Mucosa of descending colon (tissue), 3 donors: ENCODE measurements around the gene PDE6A. TPM values are rescaled to one million over a fixed set of nuclear protein-coding genes. Genes with fewer than 3 reads are reported as not detected.

ENCODE experiments used
- ATAC-seq: fragments of 200-7000 bp; cut with Tn5 transposase; one replicate; pipeline ENCODE4 v1.9.1; 2020; ENCODE audit warnings: mild to moderate bottlenecking, moderate library complexity
- DNase-seq, 3 donors: peaks; one replicate each; pipeline ENCODE4 v3.0.0-alpha.2; 2020
- H3K36me3 ChIP-seq: fragments of 200-600 bp; one replicate; pipeline ENCODE4 v1.8.0; 2021; ENCODE audit warnings: low read depth, mild to moderate bottlenecking
- H3K4me1 ChIP-seq: fragments of 200-600 bp; one replicate; pipeline ENCODE4 v1.8.0; 2021; ENCODE audit warnings: low read depth, mild to moderate bottlenecking
- H3K4me3 ChIP-seq: fragments of 200-600 bp; one replicate; pipeline ENCODE4 v1.8.0; 2021; ENCODE audit warnings: mild to moderate bottlenecking
- H3K9me3 ChIP-seq: fragments of 200-600 bp; one replicate; pipeline ENCODE4 v1.8.0; 2021; ENCODE audit warnings: mild to moderate bottlenecking
- CTCF ChIP-seq: fragments of 200-600 bp; IDR thresholded peaks from one replicate; pipeline ENCODE4 v1.8.0; 2022; ENCODE audit warnings: antibody characterized with exemption, mild to moderate bottlenecking
- intact Hi-C, 2 donors: fragments of 100-400 bp; cut with DNase I in 1 of 2; cut with micrococcal nuclease in 1 of 2; formaldehyde crosslinking; loops; one replicate each; pipeline versions ENCODE4 v1.11.0 to v1.11.1; 2022; cut with DNase I, micrococcal nuclease
- total RNA-seq, 3 donors: library from RNA; stranded (reverse); fragmentation: NEBNext Ultra II Directional in 2 of 3; extraction: Animal tissue kit (Norgen Biotek cat#: 25700) in 2 of 3; gene quantifications; one replicate each; pipeline versions ENCODE4 v1.2.1 to v1.2.4, GENCODE V29; 2021 to 2023
- donor health status: DM: no; HTN: no; CAD: no; lungs with moderate emphysema.
- donor health status: DM: no; HTN: no; CAD: no.
- donor health status: DM: no; HTN: yes; CAD: no.

PDE6A gene
- total RNA-seq, 3 donors from 2014 or later, result 1.6 to 7.3 (median 3.4) TPM

- no peaks in the 10 kb centered on the region for H3K36me3 ChIP-seq
- H3K4me1 ChIP-seq, result peaks cover 48% of the 10 kb centered on the region
- DNase-seq (no peak), ATAC-seq (no peak)
- H3K4me3 ChIP-seq, result no peak overlapping the region
- no peaks in the 10 kb centered on the region for H3K9me3 ChIP-seq
- intact Hi-C loops, result no loop called here
- no peak for TF ChIP-seq CTCF
These were observed 2.8 kb downstream of the PDE6A start for GRCh38 chr5:149941795-149942194.

DNA sequence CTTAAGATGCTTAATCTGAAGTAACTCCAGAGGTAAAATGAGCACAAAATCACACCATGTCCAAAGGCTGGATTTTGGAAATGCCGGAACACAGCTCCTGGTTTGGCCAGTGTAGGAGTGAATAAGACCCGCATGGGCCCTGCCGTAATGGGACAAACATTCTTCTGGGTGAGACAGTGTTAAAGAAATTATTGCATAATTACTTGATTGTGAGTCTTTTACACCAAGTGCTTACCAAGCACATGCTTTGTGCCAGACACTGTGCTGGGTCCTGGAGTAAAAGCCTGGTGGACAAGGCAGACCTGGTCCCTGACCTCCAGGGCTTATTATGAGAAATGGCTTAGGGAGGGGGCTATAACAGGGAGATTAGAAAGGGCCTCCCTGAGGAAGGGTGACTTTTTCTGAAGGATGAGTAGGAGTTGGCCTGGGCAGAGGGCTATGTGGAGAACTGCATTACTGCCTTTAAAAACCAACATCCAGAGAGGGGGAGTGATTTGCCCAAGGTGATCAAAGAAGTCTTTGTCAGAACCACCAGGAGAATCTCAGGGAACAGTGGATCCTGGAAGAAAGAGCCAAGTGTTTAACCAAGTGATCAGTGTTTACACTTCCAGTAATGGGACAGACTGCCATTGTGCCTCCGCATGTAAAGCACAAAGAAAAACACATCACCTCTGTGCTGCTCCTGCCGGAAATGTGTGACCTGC is 3.5 kb downstream of the PDE6A start:
- DNase-seq, result no peak
- Histone ChIP-seq H3K36me3 (no peaks in the 10 kb centered on the region), H3K4me3 (no peak overlapping the region), H3K9me3 (no peaks in the 10 kb centered on the region), H3K4me1 (peaks cover 42% of the 10 kb centered on the region)
- intact Hi-C loops, result no loop called here
- TF ChIP-seq CTCF, result no peak
- ATAC-seq, result no peak

- Histone ChIP-seq H3K4me3 (no peak overlapping the region), H3K36me3 (no peaks in the 10 kb centered on the region), H3K4me1 (peaks cover 35% of the 10 kb centered on the region), H3K9me3 (no peaks in the 10 kb centered on the region)
- intact Hi-C loops, result no loop called here
- DNase-seq (no peak), ATAC-seq (no peak)
- no peak for TF ChIP-seq CTCF
These were observed 4.5 kb downstream of the PDE6A start for GRCh38 chr5:149940077-149940574.

DNA sequence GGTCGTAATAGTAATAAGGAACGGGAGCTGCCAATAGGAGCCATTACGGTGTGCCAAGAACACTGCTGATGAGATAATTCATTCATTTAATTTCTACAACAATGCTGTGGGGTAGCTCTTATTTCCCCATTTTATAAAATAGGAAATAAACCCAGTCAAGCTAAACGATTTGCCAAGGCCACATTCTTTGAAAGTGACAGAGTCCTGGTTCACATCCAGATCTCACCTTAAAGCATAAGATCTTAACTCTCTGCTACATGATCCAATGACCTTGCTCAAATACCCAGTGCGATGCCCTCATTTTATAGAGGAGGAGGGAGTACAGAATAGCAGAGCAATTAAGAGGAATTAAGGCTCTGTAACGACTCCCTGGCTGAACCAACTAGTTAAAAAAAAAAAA is 5.0 kb downstream of the PDE6A start:
- Histone ChIP-seq H3K4me3 (no peak overlapping the region), H3K9me3 (no peaks in the 10 kb centered on the region), H3K36me3 (no peaks in the 10 kb centered on the region), H3K4me1 (peaks cover 31% of the 10 kb centered on the region)
- intact Hi-C loops, result no loop called here
- DNase-seq (no peak), ATAC-seq (peak; percentile 15)
- no peak for TF ChIP-seq CTCF

DNA sequence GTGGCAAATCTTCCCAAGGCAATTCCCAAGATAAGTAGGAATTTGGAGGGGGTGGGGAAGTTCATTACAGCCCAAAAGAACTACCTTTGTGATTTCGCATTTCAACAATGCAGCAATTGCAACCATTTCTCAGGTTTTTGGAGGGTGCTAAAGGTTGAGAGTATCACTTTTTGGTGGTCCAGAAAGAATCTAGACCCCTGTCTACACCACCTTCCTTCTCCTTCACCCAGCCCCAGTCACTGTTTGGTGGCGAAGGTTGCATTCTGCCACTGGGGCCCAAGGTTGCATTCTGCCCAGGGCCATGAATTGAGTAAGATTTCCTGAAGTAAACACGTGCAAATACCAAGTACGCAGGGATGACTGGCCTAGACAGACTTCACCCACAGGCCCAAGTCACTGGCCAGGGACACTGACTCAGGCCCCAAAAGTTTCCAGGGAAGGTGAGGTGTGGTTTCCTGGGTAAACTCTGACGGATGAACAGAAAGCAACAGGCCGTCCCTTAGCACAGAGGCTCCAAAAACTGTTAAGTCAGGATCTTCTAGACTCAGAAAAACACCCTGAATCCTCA is 5.7 kb downstream of the PDE6A start:
- intact Hi-C loops, result no loop called here
- Histone ChIP-seq H3K4me3 (no peak overlapping the region), H3K9me3 (no peaks in the 10 kb centered on the region), H3K4me1 (peaks cover 24% of the 10 kb centered on the region), H3K36me3 (no peaks in the 10 kb centered on the region)
- TF ChIP-seq CTCF, result no peak
- DNase-seq (no peak), ATAC-seq (peak; percentile 46)
